Astrocyte of the cerebellum (primary cell): ENCODE data around the gene ZBTB8B.

Source experiments
- DNase-seq: peaks from one replicate; pipeline ENCODE4 v3.0.0-alpha.2; 2011; ENCODE audit warnings: low read depth
- H3K4me3 ChIP-seq: 2 replicates; pipeline ENCODE4 v1.5.1; 2011; ENCODE audit warnings: mild to moderate bottlenecking, low read depth, low read length, moderate library complexity
- in situ Hi-C: cut with HindIII; loops from 2 replicates; pipeline ENCODE4 v1.10.0; 2017; ENCODE audit warnings: low sequenced_read_pairs
- TF ChIP-seq, protein P1 (sequence below): IDR thresholded peaks from 2 replicates; pipeline ENCODE4 v1.5.1; 2012; ENCODE audit warnings: low read length, low read depth, moderate library complexity, mild to moderate bottlenecking; ENCODE audit errors: missing control alignments

The ZBTB8B gene

GRCh38 chr1:32464191-32464715 lies 619 bp upstream of the ZBTB8B start:
- TF ChIP-seq, protein P1, sequence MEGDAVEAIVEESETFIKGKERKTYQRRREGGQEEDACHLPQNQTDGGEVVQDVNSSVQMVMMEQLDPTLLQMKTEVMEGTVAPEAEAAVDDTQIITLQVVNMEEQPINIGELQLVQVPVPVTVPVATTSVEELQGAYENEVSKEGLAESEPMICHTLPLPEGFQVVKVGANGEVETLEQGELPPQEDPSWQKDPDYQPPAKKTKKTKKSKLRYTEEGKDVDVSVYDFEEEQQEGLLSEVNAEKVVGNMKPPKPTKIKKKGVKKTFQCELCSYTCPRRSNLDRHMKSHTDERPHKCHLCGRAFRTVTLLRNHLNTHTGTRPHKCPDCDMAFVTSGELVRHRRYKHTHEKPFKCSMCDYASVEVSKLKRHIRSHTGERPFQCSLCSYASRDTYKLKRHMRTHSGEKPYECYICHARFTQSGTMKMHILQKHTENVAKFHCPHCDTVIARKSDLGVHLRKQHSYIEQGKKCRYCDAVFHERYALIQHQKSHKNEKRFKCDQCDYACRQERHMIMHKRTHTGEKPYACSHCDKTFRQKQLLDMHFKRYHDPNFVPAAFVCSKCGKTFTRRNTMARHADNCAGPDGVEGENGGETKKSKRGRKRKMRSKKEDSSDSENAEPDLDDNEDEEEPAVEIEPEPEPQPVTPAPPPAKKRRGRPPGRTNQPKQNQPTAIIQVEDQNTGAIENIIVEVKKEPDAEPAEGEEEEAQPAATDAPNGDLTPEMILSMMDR: no peak
- H3K4me3 ChIP-seq: peak overlapping the region; percentile 64
- DNase-seq: no peak
- in situ Hi-C loops: no loop called here

GRCh38 chr1:32465578-32465933 lies 684 bp downstream of the ZBTB8B start:
- no peak for DNase-seq
- in situ Hi-C loops: no loop called here
- H3K4me3 ChIP-seq: peak overlapping the region; percentile 64
- TF ChIP-seq, protein P1: no peak

DNA sequence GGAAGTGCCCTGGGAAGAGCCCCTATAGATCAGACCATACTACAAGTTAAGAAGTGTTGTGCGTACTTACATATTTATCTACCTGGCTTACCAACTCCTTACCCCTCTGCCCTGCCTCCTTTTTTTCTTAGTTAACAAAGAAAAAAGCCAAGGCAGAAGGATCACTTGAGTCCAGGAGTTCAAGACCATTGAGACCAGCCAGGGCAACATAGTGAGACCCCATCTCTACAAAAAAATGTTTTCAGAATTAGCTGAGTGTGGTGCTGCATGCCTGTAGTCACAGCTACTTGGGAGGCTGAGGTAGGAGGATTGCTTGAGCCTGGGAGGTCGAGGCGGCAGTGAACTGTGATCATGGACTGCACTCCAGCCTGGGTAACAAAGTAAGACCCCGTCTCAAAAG lies 1.9 kb downstream of the ZBTB8B start:
- no peak overlapping the region for H3K4me3 ChIP-seq
- no peak for DNase-seq
- TF ChIP-seq, protein P1: no peak
- in situ Hi-C loops: no loop called here

DNA sequence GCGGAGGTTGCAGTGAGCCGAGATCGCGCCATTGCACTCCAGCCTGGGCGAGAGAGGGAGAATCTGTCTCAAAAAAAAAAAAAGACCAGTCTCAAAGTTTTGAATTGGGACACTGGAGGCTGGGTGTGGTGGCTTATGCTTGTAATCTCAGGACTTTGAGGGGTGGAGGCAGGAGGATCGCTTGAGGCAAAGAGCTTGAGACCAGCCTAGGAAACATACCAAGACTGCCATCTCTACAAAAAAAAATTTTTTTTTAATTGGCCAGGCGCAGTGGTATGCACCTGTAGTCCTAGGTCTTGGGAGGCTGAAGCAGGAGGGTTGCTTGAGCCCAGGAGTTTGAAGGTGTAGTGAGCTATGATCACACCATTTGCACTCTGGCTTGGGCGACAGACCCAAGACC lies 3.9 kb downstream of the ZBTB8B start:
- in situ Hi-C loops: no loop called here
- no peak overlapping the region for H3K4me3 ChIP-seq
- TF ChIP-seq, protein P1: no peak
- no peak for DNase-seq

GRCh38 chr1:32470431-32470830 lies 5.6 kb downstream of the ZBTB8B start:
- in situ Hi-C loops: no loop called here
- H3K4me3 ChIP-seq: no peak overlapping the region
- no peak for DNase-seq
- TF ChIP-seq, protein P1: no peak

GRCh38 chr1:32470991-32471694 lies 6.3 kb downstream of the ZBTB8B start:
- H3K4me3 ChIP-seq: no peak overlapping the region
- in situ Hi-C loops: no loop called here
- DNase-seq: no peak
- TF ChIP-seq, protein P1: no peak
